ENCODE data around the gene LTBP3. TPM values are rescaled to one million over a fixed set of nuclear protein-coding genes. Genes with fewer than 3 reads are reported as not detected.

Gene LTBP3
- polyA plus RNA-seq (ENCODE audit: insufficient read length in 4 of 4): 100 to 1,000 TPM in 3 of 4 donors, 10 to 100 TPM in 1; 96.6 to 137 (median 122) TPM

- DNase-seq (ENCODE audit: low read depth in 4 of 4, low spot score in 3 of 4): no peak
Measured at GRCh38 chr11:65558002-65558929, at the start of gene LTBP3. Gene LTBP3 (minus strand): TSS chr11:65558359. CDS start chr11:65557959, 400 bp downstream.

GRCh38 chr11:65606876-65607613 is 48.9 kb upstream of the LTBP3 start:
- peak; percentile 78 to 92 (median 90) for DNase-seq (ENCODE audit: low read depth in 4 of 4, low spot score in 3 of 4)

- DNase-seq (ENCODE audit: low read depth in 4 of 4, low spot score in 3 of 4): no peak
Measured at GRCh38 chr11:65604258-65604657, 46.1 kb upstream of the LTBP3 start.

- DNase-seq (ENCODE audit: low read depth in 4 of 4, low spot score in 3 of 4): no peak
Measured at GRCh38 chr11:65599955-65600246, 41.7 kb upstream of the LTBP3 start.

- no peak for DNase-seq (ENCODE audit: low read depth in 4 of 4, low spot score in 3 of 4)
Measured at GRCh38 chr11:65599216-65599954, 41.2 kb upstream of the LTBP3 start.

- no peak for DNase-seq (ENCODE audit: low read depth in 4 of 4, low spot score in 3 of 4)
Measured at GRCh38 chr11:65598258-65598699, 40.1 kb upstream of the LTBP3 start.

GRCh38 chr11:65596520-65596919 is 38.4 kb upstream of the LTBP3 start:
- no peak for DNase-seq (ENCODE audit: low read depth in 4 of 4, low spot score in 3 of 4)

- DNase-seq (ENCODE audit: low read depth in 4 of 4, low spot score in 3 of 4): no peak
Measured at GRCh38 chr11:65595543-65596281, 37.6 kb upstream of the LTBP3 start, which contains the start of gene KCNK7. Gene KCNK7 (minus strand): TSS chr11:65595800. CDS start chr11:65595772, 28 bp downstream.

GRCh38 chr11:65595131-65595530 is 37.0 kb upstream of the LTBP3 start:
- DNase-seq (ENCODE audit: low read depth in 4 of 4, low spot score in 3 of 4): no peak

- no peak for DNase-seq (ENCODE audit: low read depth in 4 of 4, low spot score in 3 of 4)
Measured at GRCh38 chr11:65593518-65594414, 35.6 kb upstream of the LTBP3 start.

- no peak for DNase-seq (ENCODE audit: low read depth in 4 of 4, low spot score in 3 of 4)
Measured at GRCh38 chr11:65592858-65593517, 34.8 kb upstream of the LTBP3 start.

- DNase-seq (ENCODE audit: low read depth in 4 of 4, low spot score in 3 of 4): no peak
Measured at GRCh38 chr11:65591939-65592857, 34.0 kb upstream of the LTBP3 start.

GRCh38 chr11:65590240-65590738 is 32.1 kb upstream of the LTBP3 start:
- DNase-seq (ENCODE audit: low read depth in 4 of 4, low spot score in 3 of 4): no peak

GRCh38 chr11:65589444-65590239 is 31.5 kb upstream of the LTBP3 start:
- DNase-seq (ENCODE audit: low read depth in 4 of 4, low spot score in 3 of 4): no peak

- no peak for DNase-seq (ENCODE audit: low read depth in 4 of 4, low spot score in 3 of 4)
Measured at GRCh38 chr11:65588199-65589054, 30.3 kb upstream of the LTBP3 start.

GRCh38 chr11:65586676-65587075 is 28.5 kb upstream of the LTBP3 start:
- DNase-seq (ENCODE audit: low read depth in 4 of 4, low spot score in 3 of 4): no peak
